Activated CD8-positive, alpha-beta memory T cell treated with anti-CD3 and anti-CD28 coated beads, Interleukin-2, amount 50 U/mL, for 1 hour (primary cell): ENCODE data around the gene KLF11.

Experiments used
- DNase-seq: peaks from one replicate; pipeline ENCODE4 v3.0.0-alpha.2; 2020; ENCODE audit errors: extremely low read depth

KLF11 gene

GRCh38 chr2:10041711-10042110, 1.6 kb upstream of the KLF11 start:
- no peak for DNase-seq

GRCh38 chr2:10042301-10043161, 819 bp upstream of the KLF11 start:
- DNase-seq: no peak

- DNase-seq: peak; percentile 88
Observed at GRCh38 chr2:10043906-10044601, 704 bp downstream of the KLF11 start.

- no peak for DNase-seq
Observed at GRCh38 chr2:10045561-10046355, 2.4 kb downstream of the KLF11 start.

- DNase-seq: no peak
Observed at GRCh38 chr2:10046931-10047330, 3.6 kb downstream of the KLF11 start.

GRCh38 chr2:10047616-10048500, 4.5 kb downstream of the KLF11 start:
- DNase-seq: no peak

- no peak for DNase-seq
Observed at GRCh38 chr2:10048501-10049171, 5.3 kb downstream of the KLF11 start.

GRCh38 chr2:10052216-10052615, 8.9 kb downstream of the KLF11 start:
- no peak for DNase-seq

- no peak for DNase-seq
Observed at GRCh38 chr2:10053351-10053750, 10.0 kb downstream of the KLF11 start.

- no peak for DNase-seq
Observed at GRCh38 chr2:10054424-10054823, 11.1 kb downstream of the KLF11 start.

GRCh38 chr2:10054976-10055375, 11.6 kb downstream of the KLF11 start:
- DNase-seq: no peak

GRCh38 chr2:10056439-10056838, 13.1 kb downstream of the KLF11 start:
- no peak for DNase-seq

GRCh38 chr2:10057231-10058107, 14.1 kb downstream of the KLF11 start:
- no peak for DNase-seq

GRCh38 chr2:10058251-10059015, 15.1 kb downstream of the KLF11 start:
- no peak for DNase-seq

GRCh38 chr2:10059016-10059351, 15.6 kb downstream of the KLF11 start:
- DNase-seq: no peak

GRCh38 chr2:10059552-10060335, 16.4 kb downstream of the KLF11 start:
- DNase-seq: no peak

- no peak for DNase-seq
Observed at GRCh38 chr2:10061221-10061925, 18.0 kb downstream of the KLF11 start.

- DNase-seq: no peak
Observed at GRCh38 chr2:10062931-10063365, 19.6 kb downstream of the KLF11 start.
